Measurements from ENCODE around the gene STMN3.

The STMN3 gene
- total RNA-seq: 0.11 to 1.6 (median 0.72) reads per million in 18 experiments

GRCh38 chr20:63653041-63653973, at the start of gene STMN3:
Gene STMN3 (minus strand): TSS chr20:63653424. CDS start chr20:63653345, 79 bp downstream.
- DNase-seq: peak; percentile 66 to 73

- DNase-seq: no peak
These were observed 48.9 kb upstream of the STMN3 start for GRCh38 chr20:63702036-63702665.

DNA sequence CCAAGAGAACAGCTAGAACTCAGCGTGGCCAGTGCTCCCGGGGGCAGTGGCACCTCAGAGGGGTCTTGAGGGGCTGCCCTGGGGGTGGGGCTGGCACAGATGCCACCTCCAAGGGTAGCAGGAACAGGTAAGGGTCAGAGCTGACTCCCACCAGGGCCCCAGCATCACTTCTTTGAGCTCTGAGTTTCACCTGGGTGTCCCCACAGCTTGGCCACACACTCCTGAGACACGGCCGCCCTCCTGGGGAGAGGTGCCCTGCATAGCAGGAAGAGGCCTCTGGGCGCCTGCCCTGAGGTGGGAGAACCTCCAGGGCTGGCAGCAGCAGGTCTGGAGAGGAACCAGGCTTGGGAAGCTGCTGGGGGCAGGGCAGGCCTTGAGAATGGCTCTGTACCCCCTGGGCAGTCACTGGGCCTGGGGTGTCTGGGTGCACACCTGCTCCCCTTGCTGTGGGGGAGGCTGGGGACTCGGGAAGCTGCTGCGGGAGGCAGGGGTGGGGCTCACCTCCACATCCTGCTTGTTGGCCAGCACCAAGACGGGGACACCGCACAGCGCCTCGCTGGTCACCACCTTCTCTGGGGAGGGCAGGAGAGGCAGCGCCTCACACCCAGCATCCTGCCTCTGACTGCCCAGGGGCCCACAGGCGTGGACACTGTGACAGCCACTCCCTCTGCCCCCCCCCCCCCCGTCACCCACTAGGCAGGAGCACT, 48.3 kb upstream of the STMN3 start:
- no peak for DNase-seq

GRCh38 chr20:63701051-63701328, 47.8 kb upstream of the STMN3 start:
- no peak for DNase-seq

- no peak for DNase-seq
These were observed 47.2 kb upstream of the STMN3 start for GRCh38 chr20:63700199-63701050.

- no peak for DNase-seq
These were observed 46.4 kb upstream of the STMN3 start for GRCh38 chr20:63699466-63700198.

GRCh38 chr20:63698739-63699465, 45.7 kb upstream of the STMN3 start:
- no peak for DNase-seq

GRCh38 chr20:63697868-63698545, 44.8 kb upstream of the STMN3 start:
- DNase-seq: no peak

DNA sequence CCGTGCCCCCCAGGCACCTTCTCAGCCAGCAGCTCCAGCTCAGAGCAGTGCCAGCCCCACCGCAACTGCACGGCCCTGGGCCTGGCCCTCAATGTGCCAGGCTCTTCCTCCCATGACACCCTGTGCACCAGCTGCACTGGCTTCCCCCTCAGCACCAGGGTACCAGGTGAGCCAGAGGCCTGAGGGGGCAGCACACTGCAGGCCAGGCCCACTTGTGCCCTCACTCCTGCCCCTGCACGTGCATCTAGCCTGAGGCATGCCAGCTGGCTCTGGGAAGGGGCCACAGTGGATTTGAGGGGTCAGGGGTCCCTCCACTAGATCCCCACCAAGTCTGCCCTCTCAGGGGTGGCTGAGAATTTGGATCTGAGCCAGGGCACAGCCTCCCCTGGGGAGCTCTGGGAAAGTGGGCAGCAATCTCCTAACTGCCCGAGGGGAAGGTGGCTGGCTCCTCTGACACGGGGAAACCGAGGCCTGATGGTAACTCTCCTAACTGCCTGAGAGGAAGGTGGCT, 44.2 kb upstream of the STMN3 start:
- DNase-seq: no peak

- no peak for DNase-seq
These were observed 43.6 kb upstream of the STMN3 start, which contains the start of gene TNFRSF6B for GRCh38 chr20:63696628-63697356. Gene TNFRSF6B (plus strand): TSS chr20:63696652. CDS start chr20:63696768, 116 bp downstream.

DNA sequence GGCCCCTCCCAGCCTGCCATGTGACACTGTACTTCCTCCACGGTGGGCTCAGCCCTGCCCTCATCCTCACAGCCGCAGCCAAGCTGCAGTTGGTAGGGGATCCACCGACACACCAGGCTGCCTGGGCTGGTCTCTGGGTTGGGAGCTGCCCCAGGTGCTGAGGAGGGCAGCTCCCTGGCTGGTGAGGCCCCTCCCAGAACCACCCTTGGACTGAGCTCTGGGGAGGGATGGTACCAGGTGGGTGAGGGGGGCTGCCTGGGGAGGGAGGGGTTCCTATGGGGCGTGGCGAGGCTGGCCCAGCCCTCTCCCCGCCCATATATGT, 43.0 kb upstream of the STMN3 start:
- DNase-seq: peak in 1 of 2 donors; percentile 42

- DNase-seq: no peak
These were observed 42.4 kb upstream of the STMN3 start for GRCh38 chr20:63695424-63696305.

- DNase-seq: no peak
These were observed 41.6 kb upstream of the STMN3 start for GRCh38 chr20:63694584-63695423.

DNA sequence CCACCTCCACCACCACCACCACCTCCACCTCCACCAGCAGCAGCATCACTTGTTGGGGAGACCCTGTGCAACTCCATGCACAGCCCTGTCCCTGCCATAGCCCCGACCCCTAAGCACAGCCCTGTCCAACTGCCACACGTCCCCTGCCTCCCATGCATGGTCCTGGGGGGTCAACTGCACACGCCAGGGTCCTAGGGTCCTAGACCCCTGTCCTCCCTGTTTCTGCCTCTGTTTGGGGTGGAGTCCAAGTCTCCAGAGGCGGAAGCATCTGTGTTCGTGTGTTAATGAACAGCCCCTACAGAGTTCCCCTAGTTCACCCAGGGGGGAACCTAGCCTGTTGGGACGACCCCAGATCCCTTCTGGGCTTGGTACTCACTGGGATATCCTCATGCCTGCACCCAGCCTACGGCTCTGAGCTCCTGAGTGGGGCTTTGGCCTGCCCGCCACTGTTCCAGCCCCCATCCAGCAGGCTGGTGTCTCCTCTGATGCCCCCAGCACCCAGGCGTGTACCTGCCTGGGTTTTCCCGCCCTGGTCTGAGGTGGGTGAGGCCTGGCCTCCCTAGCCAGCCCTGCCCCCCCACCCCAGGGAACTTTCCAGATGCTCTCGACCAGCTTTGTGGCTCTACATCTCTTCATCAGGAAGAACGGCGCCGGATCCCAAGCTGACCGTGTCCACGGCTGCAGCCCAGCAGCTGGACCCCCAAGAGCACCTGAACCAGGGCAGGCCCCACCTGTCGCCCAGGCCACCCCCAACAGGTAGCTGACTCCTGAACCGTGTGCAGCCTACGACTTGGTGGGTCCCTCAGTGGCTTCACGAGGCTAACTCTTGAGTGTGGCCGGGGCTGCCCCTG, 40.7 kb upstream of the STMN3 start:
- no peak for DNase-seq

GRCh38 chr20:63693083-63693732, 40.0 kb upstream of the STMN3 start:
- DNase-seq: no peak
